NCI-H526 (cell line): ENCODE data around the gene ATAD3A.
A peak's percentile ranks its signal among the peaks of the same experiment; 100 is the strongest.
"Not testable (repeated sequence)": the region's sequence is repeated elsewhere in the genome, so short reads cannot be mapped to it uniquely, and the experiment has no call there.

Source experiments
- DNase-seq, 2 experiments: peaks; one replicate each; lab custom pipeline; 2025; lab: John Stamatoyannopoulos, UW

The ATAD3A gene

GRCh38 chr1:1511533-1512285 lies at the start of gene ATAD3A:
Gene ATAD3A (plus strand): TSS chr1:1512162. CDS start chr1:1512269, 107 bp downstream.
- DNase-seq = peak; percentile 89 to 98

- DNase-seq = no peak
Measured at GRCh38 chr1:1462318-1462966, 49.5 kb upstream of the ATAD3A start.

DNA sequence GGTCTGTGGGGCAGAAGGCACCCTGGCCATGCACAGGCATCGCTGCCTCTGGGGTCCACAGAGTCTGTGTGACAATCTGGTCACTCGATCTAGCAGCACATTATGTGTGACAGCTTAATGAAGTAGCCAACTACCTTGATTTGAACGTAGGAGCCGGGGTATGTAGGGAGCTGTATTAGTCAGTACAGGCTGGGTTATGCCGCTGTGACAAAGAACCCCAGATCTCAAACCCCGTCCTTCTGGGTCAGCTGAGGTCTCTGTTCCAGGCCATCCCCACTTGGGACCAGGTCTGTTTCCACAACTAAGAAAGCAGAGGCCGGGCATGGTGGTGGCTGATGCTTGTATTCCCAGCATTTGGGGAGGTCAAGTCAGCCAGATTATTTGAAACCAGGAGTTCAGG lies 48.6 kb upstream of the ATAD3A start:
- DNase-seq = no peak

- not testable (repeated sequence) for DNase-seq
Measured at GRCh38 chr1:1468196-1468985, 43.6 kb upstream of the ATAD3A start.

GRCh38 chr1:1470626-1471388 lies 41.2 kb upstream of the ATAD3A start:
- DNase-seq = peak in 1 of 2 experiments; percentile 16

GRCh38 chr1:1471389-1472052 lies 40.4 kb upstream of the ATAD3A start, which contains the start of gene ATAD3B:
Gene ATAD3B (plus strand): TSS chr1:1471765. CDS start chr1:1471885, 120 bp downstream.
- DNase-seq = peak; percentile 82 to 96

GRCh38 chr1:1472053-1472876 lies 39.7 kb upstream of the ATAD3A start:
- not testable (repeated sequence) for DNase-seq

DNA sequence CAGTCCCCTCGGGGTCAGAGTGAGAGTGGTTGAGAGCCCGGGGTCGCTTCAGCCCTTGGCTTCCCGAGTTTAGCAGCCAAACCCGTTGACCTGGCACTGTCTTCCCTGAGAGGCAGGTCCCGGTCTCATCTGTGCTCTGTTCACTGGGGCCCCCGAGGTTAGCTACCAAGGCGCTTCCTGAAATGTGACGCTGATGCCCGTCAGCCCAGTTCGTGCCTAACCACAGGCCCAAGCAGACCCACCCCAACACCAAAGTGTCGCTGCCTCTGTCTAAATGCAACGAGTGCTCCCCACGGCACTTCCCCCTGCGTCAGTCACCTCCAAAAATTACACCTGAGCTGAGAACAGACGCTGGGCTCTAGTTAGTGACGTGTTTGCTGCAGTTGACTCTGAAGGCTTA lies 36.0 kb upstream of the ATAD3A start:
- DNase-seq = not testable (repeated sequence)

DNA sequence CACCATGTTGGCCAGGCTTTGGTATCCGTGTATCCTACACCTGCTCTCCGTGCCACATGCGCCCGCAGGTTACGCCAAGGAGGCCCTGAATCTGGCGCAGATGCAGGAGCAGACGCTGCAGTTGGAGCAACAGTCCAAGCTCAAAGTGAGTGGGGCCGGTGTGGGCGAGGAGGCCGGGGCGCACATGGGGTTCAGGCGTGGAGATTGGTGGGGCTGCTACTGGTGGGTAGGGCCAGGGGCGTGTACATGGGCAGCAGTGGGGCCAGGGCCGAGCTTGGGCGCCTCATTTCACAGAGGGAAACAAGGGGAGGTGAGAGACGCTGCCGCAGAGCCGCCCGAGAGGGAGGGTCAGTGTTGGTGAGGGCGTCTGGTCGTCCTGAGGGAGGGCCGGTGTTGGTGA lies 34.8 kb upstream of the ATAD3A start:
- DNase-seq = no peak

GRCh38 chr1:1479547-1480487 lies 32.1 kb upstream of the ATAD3A start:
- no peak for DNase-seq

GRCh38 chr1:1480488-1480867 lies 31.5 kb upstream of the ATAD3A start:
- DNase-seq = not testable (repeated sequence)

DNA sequence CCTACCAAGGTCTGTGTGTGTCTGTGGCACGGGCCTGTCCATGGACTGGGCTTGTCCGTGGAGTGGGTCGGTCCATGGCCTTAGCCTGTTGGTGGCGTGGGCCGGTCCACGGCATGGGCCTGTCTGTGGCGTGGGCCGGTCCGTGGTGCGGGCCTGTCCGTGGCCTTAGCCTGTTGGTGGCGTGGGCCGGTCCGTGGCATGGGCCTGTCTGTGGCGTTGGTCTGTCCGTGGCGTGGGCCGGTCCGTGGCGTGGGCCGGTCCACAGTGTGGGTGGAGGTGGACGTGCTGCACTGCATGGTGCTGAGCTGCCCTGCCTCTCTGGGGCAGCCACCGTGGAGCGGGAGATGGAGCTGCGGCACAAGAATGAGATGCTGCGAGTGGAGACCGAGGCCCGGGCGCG lies 30.2 kb upstream of the ATAD3A start:
- DNase-seq = not testable (repeated sequence)

GRCh38 chr1:1482856-1483255 lies 29.1 kb upstream of the ATAD3A start:
- no peak for DNase-seq

- no peak for DNase-seq
Measured at GRCh38 chr1:1483714-1484113, 28.2 kb upstream of the ATAD3A start.

DNA sequence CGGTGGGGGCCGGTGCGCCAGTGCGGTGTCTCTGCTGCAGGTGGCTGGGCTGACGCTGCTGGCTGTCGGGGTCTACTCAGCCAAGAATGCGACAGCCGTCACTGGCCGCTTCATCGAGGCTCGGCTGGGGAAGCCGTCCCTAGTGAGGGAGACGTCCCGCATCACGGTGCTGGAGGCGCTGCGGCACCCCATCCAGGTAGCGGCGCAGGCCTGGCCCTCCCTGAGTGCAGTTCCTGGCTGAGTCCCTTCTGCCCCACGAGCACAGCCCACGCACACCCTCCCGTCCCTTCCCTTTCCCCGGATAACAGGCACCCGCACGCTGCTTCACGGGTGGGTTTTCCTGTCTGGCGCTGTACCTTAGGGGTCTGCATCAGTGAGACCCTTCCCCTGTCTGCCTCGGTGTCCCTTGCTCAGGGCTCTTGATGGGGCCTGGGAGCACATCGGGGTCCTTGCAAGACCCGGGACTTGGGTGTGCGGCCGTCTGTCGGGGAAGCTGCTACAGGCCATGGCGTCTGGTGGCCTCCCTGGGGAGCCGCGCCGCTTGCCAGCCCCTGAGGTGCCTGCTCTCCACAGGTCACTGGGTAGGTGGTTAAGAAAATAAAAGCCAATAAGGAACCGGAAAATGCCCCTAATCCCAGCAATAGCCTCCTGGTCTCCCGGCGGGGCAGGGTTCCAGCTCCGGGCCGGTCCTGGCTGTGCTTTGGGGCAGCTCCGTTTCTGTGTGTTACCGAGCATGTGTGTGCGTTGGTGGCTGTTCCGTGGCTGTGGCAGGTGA lies 26.8 kb upstream of the ATAD3A start:
- DNase-seq = not testable (repeated sequence)

DNA sequence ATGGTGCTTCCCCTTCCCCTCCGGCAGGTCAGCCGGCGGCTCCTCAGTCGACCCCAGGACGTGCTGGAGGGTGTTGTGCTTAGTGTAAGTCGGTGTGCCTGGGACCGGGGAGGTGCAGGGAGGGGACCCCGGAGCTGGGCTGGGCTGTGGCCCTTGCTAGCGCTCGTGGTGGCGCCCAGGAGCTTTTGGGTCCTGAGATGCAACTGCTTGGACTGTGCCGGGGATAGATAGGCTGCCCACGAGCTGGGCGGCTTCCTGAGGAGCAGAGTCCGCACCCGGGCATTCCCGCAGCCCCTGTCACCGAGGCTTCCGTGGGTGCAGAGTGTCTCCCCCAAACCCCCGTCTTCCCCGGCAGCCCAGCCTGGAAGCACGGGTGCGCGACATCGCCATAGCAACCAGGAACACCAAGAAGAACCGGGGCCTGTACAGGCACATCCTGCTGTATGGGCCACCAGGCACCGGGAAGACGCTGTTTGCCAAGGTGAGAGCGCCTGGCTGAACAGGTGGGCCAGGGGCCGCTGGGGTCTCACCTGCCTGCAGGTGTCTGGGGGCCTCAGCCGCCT lies 26.1 kb upstream of the ATAD3A start:
- not testable (repeated sequence) for DNase-seq

DNA sequence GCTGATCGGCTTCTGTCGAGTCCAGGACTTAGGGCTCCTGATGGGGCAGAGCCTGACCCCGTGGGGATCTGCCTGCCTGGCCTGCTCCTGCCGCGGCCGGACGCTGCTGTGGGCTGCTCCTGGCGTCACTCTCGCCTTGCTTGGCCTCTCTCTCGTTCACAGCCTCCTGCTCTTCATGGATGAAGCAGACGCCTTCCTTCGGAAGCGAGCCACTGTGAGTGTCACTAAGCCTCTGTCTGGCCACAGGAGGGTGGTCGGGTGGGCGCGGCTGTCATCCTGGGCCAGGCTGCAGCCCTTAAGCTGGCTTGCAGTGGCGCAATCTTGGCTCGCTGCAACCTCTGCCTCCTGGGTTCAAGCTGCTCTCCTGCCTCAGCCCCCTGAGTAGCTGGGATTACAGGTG lies 24.3 kb upstream of the ATAD3A start:
- DNase-seq = no peak

GRCh38 chr1:1489231-1489630 lies 22.7 kb upstream of the ATAD3A start:
- DNase-seq = no peak
